ENCODE results near the gene MUSTN1.

- TF ChIP-seq, protein P1, sequence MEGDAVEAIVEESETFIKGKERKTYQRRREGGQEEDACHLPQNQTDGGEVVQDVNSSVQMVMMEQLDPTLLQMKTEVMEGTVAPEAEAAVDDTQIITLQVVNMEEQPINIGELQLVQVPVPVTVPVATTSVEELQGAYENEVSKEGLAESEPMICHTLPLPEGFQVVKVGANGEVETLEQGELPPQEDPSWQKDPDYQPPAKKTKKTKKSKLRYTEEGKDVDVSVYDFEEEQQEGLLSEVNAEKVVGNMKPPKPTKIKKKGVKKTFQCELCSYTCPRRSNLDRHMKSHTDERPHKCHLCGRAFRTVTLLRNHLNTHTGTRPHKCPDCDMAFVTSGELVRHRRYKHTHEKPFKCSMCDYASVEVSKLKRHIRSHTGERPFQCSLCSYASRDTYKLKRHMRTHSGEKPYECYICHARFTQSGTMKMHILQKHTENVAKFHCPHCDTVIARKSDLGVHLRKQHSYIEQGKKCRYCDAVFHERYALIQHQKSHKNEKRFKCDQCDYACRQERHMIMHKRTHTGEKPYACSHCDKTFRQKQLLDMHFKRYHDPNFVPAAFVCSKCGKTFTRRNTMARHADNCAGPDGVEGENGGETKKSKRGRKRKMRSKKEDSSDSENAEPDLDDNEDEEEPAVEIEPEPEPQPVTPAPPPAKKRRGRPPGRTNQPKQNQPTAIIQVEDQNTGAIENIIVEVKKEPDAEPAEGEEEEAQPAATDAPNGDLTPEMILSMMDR (conservative IDR thresholded peaks at IDR 0.05; ENCODE audit: low read length), result no peak
- TF ChIP-seq EZH2phosphoT487 (IDR thresholded peaks at IDR 0.05; ENCODE audit: borderline replicate concordance), result no peak
These were observed 31.2 kb upstream of the MUSTN1 start for GRCh38 chr3:52865994-52866393.
